ENCODE data around the gene ATP6AP1. TPM values are rescaled to one million over a fixed set of nuclear protein-coding genes. Genes with fewer than 3 reads are reported as not detected.

Gene ATP6AP1
- total RNA-seq, 2 donors from 2014 or later = 49.8 to 51.4 TPM

DNA sequence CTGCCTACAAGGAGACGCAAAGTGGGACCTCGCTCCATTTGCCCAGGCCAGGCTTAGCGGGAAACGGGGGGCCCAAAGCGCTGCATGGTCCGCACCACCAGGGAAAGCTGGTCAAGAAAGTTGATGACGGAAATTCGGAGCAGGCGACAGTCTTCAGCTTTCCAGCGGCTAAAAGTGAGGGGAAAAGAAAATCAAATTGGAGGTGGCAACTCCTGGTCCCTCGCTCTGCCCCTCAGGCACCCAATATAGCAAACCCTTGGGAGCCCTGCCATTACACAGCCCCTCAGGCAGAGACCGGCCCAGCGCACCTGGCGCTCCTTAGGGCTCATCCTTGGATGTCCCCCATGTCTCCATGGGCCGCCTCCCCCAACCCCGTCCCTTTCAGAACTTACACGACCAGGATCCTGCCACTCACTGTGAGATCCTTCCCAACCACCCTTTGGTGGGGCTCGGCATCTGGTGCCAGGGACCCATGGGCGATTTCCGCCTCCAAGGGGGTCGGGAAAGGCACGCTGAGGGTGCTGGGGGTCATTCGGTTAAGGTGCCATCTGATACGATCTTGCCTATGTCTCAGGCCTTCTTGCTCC is 49.5 kb downstream of the ATP6AP1 start:
- Histone ChIP-seq H3K27ac (peak overlapping the region; percentile 51 to 90 (median 71)), H3K4me3 (no peak overlapping the region), H3K27me3 (no peaks in the 10 kb centered on the region), H3K4me1 (peaks cover 10% of the 10 kb centered on the region), H3K9me3 (no peaks in the 10 kb centered on the region), H3K36me3 (replicated peaks in 1 of 2; ENCODE audit: insufficient read depth in 1 of 2, low read depth in 2 of 2) (no peaks in the 10 kb centered on the region)
- WGBS, 2 donors = 54 to 69% methylated on average over 19 to 20 of the region's 24 CpGs
- DNase-seq (no peak), ATAC-seq (no peak)
- intact Hi-C loops (cut with DNase I) = no loop called here
- TF ChIP-seq, protein P1, sequence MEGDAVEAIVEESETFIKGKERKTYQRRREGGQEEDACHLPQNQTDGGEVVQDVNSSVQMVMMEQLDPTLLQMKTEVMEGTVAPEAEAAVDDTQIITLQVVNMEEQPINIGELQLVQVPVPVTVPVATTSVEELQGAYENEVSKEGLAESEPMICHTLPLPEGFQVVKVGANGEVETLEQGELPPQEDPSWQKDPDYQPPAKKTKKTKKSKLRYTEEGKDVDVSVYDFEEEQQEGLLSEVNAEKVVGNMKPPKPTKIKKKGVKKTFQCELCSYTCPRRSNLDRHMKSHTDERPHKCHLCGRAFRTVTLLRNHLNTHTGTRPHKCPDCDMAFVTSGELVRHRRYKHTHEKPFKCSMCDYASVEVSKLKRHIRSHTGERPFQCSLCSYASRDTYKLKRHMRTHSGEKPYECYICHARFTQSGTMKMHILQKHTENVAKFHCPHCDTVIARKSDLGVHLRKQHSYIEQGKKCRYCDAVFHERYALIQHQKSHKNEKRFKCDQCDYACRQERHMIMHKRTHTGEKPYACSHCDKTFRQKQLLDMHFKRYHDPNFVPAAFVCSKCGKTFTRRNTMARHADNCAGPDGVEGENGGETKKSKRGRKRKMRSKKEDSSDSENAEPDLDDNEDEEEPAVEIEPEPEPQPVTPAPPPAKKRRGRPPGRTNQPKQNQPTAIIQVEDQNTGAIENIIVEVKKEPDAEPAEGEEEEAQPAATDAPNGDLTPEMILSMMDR (IDR thresholded peaks at IDR 0.05) = no peak
- TF ChIP-seq POLR2A (IDR thresholded peaks at IDR 0.05) = no peak

DNA sequence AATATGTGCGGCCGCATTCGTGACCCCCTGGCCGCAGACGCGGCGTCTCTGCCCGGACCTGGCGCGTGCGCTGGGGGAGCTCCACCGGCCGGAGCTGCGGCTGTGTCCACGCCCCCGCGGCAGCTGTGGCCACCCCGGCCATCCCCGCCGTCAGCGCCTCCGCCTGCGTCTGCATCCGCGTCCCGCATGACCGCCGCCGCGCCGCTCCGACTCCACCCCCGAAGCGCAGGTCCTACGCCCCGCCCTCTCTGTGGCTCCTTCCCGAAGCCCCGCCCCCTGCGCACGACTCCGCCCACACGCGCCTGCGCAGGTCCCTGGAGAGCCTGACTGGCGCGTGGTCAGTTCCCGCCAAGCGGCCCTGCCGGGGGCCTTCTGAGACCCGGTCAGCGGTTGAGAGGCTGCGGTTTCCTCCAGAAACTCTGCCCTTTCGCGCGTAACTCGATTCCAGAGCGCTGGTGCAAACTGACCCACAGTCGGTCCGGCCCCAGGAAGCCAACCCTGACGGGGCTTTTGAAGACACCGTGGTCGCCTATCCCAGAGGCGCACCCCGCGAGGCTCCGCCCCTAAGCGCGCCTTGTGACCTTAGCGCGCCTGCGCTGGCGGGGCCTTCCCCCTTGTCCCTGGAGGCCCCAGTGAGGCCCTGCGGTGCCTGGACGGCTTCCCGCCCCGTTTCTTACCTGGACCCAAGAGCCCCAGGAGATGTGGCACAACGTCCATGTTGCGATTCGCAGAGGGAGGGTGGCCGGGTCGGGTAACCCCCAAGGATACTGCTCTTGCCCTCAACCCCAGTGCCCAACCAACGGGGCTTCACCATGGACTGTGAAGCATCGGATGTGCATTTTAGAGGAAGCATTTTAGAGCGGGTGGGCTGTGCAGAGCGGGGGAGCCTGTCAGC is 50.5 kb downstream of the ATP6AP1 start, which contains the start of gene LAGE3:
Gene LAGE3 (minus strand): TSS at position 554 of the 895 bp plus-strand sequence. CDS start 366 bp downstream, at position 188.
- TF ChIP-seq POLR2A (IDR thresholded peaks at IDR 0.05) = peak; percentile 60 to 83 (median 67)
- TF ChIP-seq, protein P1 (IDR thresholded peaks at IDR 0.05) = no peak
- peaks cover 10% of the 10 kb centered on the region for H3K4me1 ChIP-seq
- WGBS, 2 donors = 4 to 5% methylated on average over 19 to 61 of the region's 85 CpGs
- no peaks in the 10 kb centered on the region for H3K9me3 ChIP-seq
- no peak within 1 kb of the TSS for H3K4me3 ChIP-seq
- intact Hi-C loops (cut with DNase I) = no loop called here
- H3K36me3 ChIP-seq (replicated peaks in 1 of 2; ENCODE audit: insufficient read depth in 1 of 2, low read depth in 2 of 2) = no peaks in the 10 kb centered on the region
- H3K27me3 ChIP-seq = no peaks in the 10 kb centered on the region
- ATAC-seq (peak; percentile 93), DNase-seq (peak; percentile 94 to 95 (median 95))
- peak within 1 kb of the TSS; percentile 51 to 90 (median 80) for H3K27ac ChIP-seq

DNA sequence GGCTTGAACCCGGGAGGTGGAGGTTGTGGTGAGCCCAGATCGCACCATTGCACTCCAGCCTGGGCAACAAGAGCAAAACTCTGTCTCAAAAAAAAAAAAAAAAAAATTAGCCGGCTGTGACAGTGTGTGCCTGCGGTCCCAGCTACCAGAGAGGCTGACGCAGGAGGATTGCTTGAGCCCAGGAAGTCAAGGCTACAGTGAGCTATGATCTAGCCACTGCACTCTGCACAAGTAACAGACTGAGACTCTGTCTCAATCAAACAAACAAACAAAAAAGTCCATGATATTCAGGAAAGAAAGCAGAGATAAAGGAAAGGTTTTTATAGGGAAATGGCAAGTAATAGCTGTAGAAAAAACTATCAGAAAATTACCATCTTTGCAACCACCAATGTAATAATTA is 52.7 kb downstream of the ATP6AP1 start:
- H3K4me1 ChIP-seq = peaks cover 30% of the 10 kb centered on the region
- DNase-seq = no peak
- H3K27me3 ChIP-seq = no peaks in the 10 kb centered on the region
- no peaks in the 10 kb centered on the region for H3K36me3 ChIP-seq (replicated peaks in 1 of 2; ENCODE audit: insufficient read depth in 1 of 2, low read depth in 2 of 2)
- 85 to 96% methylated on average over 4 to 5 of the region's 5 CpGs for WGBS, 2 donors
- H3K4me3 ChIP-seq = no peak overlapping the region
- no peak overlapping the region for H3K27ac ChIP-seq
- no peak for TF ChIP-seq POLR2A (IDR thresholded peaks at IDR 0.05)
- TF ChIP-seq, protein P1 (IDR thresholded peaks at IDR 0.05) = no peak
- ATAC-seq = no peak
- H3K9me3 ChIP-seq = no peaks in the 10 kb centered on the region
- intact Hi-C loops (cut with DNase I) = no loop called here

DNA sequence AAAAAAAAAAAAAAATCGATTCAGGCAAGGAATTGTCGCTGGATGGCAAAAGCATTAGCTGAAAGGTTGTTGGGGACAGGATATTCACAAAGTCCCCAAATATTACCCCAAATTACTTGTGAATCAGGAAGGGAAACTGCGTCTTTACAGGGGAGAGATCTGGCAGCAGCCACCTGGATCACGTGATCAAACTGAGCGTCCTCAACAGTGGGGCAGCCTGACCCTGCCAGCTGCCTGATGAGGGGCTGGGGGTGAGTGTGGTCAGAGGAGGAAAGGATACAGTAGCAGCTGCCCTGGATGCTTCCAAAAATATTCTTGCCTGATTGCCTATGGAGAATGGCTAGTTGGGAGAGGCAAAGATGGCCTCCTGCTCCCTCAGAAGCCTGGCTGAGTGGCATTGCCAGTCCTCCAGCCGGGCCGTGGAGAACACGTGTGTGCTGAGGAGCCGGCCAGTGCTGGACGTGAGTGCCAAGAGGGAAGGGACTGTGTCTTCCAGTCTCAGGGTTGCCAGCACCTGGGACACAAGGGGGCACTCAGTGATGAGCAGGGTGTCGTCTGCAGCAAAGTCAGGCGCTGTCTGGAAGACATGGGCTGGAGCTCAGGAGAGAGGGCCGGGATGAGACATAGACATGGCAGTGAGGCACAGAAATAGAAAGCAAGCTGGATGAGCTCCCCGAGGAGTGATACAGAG is 53.6 kb downstream of the ATP6AP1 start:
- H3K27me3 ChIP-seq = no peaks in the 10 kb centered on the region
- H3K9me3 ChIP-seq = no peaks in the 10 kb centered on the region
- WGBS, 2 donors = 76 to 88% methylated on average over 7 to 9 of the region's 14 CpGs
- intact Hi-C loops (cut with DNase I) = no loop called here
- H3K4me3 ChIP-seq = no peak overlapping the region
- H3K36me3 ChIP-seq (replicated peaks in 1 of 2; ENCODE audit: insufficient read depth in 1 of 2, low read depth in 2 of 2) = no peaks in the 10 kb centered on the region
- ATAC-seq = no peak
- H3K4me1 ChIP-seq = peaks cover 32% of the 10 kb centered on the region
- no peak overlapping the region for H3K27ac ChIP-seq
- DNase-seq = no peak
- TF ChIP-seq POLR2A (IDR thresholded peaks at IDR 0.05) = no peak
- TF ChIP-seq, protein P1 (IDR thresholded peaks at IDR 0.05) = no peak
